IPS-18c (cell line): ENCODE data around the gene CRISPLD2.

ENCODE experiments used
- H3K4me3 ChIP-seq: 2 replicates; pipeline ENCODE4 v1.7.0; 2013; ENCODE audit warnings: low read depth, mild to moderate bottlenecking, low read length, moderate library complexity; ENCODE audit not compliant: insufficient read depth
- H3K9me3 ChIP-seq: one replicate; pipeline ENCODE4 v1.6.1; 2013; ENCODE audit warnings: mild to moderate bottlenecking, low read length, moderate library complexity; ENCODE audit not compliant: control insufficient read depth, insufficient read depth

Gene CRISPLD2

GRCh38 chr16:84817206-84817605 is 2.6 kb upstream of the CRISPLD2 start:
- H3K4me3 ChIP-seq: no peak overlapping the region
- no peaks in the 10 kb centered on the region for H3K9me3 ChIP-seq

DNA sequence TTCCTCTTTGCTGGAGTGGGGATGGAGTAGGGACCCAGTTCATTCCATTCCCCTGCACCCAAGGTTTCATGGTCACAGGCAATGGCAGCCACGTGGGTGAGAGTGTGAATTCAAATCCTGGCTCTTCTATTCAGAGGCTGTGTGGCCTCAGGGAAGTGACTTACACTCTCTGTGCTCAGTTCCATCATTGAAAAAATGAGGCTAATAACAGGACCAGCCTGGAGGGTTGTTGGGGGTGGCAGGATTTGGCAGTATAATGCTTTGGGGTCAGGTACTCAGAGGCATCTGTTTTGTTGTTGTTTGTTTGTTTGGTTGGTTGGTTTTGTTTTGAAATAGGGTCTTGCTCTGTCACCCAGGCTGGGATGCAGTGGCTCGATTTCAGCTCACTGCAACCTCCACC is 2.2 kb upstream of the CRISPLD2 start:
- H3K4me3 ChIP-seq: no peak overlapping the region
- no peaks in the 10 kb centered on the region for H3K9me3 ChIP-seq

- Histone ChIP-seq H3K9me3 (no peaks in the 10 kb centered on the region), H3K4me3 (no peak overlapping the region)
These were observed 1.7 kb upstream of the CRISPLD2 start for GRCh38 chr16:84818133-84818532.

DNA sequence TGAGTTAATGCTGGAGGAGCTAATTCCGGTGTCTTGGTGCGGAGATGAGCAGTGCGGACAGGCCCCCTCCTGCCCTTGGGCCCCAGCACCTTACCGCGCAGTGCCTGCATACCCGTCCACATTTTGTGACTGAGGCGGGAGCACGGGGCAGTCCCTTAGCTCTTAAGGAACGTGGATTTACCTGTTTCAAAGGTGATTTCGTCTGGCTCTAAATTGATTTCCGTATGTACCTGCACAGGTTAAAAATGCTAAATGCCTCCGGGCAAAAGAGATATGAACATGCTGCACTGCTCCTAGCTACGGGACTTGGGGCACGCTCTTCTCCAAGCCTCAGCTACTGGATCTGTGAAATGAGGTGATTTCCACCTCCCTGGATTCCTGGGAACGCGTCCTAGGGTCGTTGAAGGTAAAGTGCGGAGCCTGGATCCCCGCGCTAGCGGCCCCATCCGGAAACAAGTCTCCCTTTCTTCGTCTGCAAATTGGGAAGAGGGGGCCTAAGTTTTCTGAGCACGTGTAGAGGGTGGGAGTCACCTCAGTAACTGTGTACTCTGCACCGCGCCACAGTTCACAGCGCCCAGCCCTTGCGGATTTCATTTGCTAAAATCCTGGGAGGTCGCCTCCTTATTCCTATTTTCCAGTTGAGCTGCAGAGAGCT is 669 bp upstream of the CRISPLD2 start:
- no peaks in the 10 kb centered on the region for H3K9me3 ChIP-seq
- peak overlapping the region; percentile 38; the same call in 1 of the 2 replicates for H3K4me3 ChIP-seq

GRCh38 chr16:84820305-84820684 is 510 bp downstream of the CRISPLD2 start:
- Histone ChIP-seq H3K9me3 (no peaks in the 10 kb centered on the region), H3K4me3 (no peak overlapping the region)

DNA sequence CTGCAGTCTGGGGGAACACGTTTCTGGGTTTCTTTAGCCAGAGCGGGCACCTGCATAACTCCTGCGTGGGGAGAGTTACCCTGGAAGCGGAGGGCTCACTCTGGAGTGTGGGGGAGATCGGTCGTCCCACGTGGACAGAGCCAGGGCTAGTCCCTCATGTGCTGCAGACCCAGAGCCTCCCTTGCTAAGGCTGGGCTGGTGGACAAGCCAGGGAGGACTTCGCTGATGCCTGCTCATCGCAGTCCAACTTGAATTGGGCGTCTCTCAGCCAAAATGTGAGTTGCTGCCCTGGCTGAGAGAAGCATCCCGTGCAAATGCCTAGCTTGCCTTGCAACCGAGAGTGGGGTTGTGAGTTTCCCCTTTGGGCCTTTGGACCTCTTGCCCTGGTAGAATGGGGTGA is 986 bp downstream of the CRISPLD2 start:
- Histone ChIP-seq H3K4me3 (no peak overlapping the region), H3K9me3 (no peaks in the 10 kb centered on the region)

DNA sequence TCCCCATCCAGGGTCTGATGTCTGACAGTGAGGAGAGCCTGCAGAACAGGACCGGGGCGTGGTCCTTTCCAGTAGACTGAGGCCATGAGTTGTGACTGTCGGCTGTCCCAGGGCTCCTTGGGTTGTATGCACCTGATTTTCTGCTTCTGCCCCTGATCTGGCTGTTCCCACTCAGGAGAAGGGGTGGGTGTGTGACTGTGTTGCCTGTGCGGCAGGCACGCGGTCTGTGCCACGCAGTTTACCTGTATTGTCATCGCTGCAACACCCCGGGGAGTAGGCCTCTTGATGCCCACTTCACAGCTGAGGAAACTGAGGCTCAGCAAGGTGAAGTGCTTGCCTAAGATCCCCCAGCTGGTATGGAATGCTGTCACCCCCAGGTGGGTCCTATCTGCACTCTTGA is 1.4 kb downstream of the CRISPLD2 start:
- Histone ChIP-seq H3K9me3 (no peaks in the 10 kb centered on the region), H3K4me3 (no peak overlapping the region)

DNA sequence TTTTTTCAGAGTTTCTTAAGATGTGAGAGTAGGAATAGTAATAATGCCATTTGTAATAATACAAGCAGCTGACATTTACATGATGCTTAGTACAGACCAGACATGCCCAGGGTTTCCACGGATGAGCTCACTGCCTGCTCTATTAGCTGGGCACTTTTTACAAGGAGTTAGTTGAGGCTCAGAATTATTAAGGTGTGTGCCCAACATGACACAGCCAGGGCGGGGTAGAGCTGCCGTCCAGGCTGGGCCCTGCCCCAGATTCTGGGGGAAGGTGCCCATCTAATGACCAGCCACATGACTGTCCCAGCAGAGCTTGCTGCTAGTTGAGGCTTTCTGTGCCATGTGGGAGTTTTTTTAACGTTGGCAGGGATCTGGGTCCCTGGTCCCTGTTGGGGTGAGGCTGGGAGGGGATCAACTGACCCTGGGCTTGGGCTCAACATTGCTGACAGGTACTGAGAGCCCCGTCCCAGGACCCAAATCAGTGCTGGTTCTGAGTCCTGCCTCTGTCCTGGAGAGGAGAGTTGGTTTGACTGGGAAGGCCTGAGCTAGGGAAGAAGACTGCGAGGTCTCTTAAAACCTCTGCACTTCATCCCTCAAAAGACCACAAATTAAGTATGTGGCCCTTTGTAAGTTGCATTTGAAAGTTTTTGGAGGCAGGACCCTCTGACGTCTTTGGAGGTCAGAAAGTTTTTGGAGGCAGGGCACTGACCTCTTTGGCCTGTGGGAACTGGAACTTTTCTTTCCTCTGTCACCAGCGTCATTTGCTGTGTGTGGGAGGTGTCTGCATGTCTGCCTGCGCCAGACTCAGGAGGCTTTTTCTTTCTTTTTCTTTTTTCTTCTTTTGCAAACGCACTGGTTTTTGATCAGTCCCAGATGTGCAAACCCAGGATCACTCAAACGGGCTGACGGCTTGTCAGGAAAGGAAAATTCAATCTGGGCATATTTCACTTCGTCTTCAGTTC is 2.2 kb downstream of the CRISPLD2 start:
- Histone ChIP-seq H3K9me3 (no peaks in the 10 kb centered on the region), H3K4me3 (no peak overlapping the region)

- Histone ChIP-seq H3K9me3 (no peaks in the 10 kb centered on the region), H3K4me3 (no peak overlapping the region)
These were observed 3.2 kb downstream of the CRISPLD2 start for GRCh38 chr16:84822990-84823389.

GRCh38 chr16:84823484-84823883 is 3.7 kb downstream of the CRISPLD2 start:
- Histone ChIP-seq H3K9me3 (no peaks in the 10 kb centered on the region), H3K4me3 (no peak overlapping the region)

- H3K9me3 ChIP-seq: no peaks in the 10 kb centered on the region
- H3K4me3 ChIP-seq: no peak overlapping the region
These were observed 4.1 kb downstream of the CRISPLD2 start for GRCh38 chr16:84823926-84824325.

DNA sequence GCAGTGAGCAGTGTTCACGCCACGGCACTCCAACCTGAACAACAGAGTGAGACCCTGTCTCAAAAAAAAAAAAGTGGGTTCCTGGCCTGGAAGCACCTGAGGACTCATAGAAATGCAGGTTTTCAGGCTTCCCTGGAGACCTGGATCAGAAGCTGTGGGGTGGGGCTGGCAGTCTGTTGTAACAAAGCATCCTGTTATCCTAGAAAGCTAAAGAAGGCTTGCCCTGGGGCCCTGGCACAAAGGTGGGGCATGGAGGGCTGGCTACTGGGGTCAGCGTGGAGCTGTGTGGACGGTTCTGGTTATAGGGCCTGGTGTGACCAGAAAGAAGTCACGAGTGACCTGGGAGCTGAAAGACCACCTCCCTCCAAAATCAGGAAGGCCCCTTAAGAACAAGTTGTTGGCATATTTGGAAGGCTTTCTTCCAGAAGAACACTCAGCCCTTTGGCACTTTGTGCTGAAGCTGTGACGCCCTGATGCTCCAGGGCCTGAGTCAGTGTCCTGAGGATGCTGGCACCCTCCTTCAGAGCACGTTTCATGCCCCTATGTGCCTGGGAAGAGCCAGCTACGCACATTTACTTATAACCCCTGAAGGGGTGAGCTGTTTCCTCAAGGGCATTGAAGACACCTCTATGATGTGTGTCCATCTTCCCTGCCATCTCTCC is 6.2 kb downstream of the CRISPLD2 start:
- H3K9me3 ChIP-seq: no peaks in the 10 kb centered on the region
- no peak overlapping the region for H3K4me3 ChIP-seq

GRCh38 chr16:84826558-84826941 is 6.8 kb downstream of the CRISPLD2 start:
- no peaks in the 10 kb centered on the region for H3K9me3 ChIP-seq
- H3K4me3 ChIP-seq: no peak overlapping the region

GRCh38 chr16:84827131-84827574 is 7.4 kb downstream of the CRISPLD2 start:
- no peaks in the 10 kb centered on the region for H3K9me3 ChIP-seq
- H3K4me3 ChIP-seq: no peak overlapping the region

- Histone ChIP-seq H3K4me3 (no peak overlapping the region), H3K9me3 (no peaks in the 10 kb centered on the region)
These were observed 8.1 kb downstream of the CRISPLD2 start for GRCh38 chr16:84827897-84828296.

- Histone ChIP-seq H3K4me3 (no peak overlapping the region), H3K9me3 (no peaks in the 10 kb centered on the region)
These were observed 8.5 kb downstream of the CRISPLD2 start for GRCh38 chr16:84828322-84828721.

DNA sequence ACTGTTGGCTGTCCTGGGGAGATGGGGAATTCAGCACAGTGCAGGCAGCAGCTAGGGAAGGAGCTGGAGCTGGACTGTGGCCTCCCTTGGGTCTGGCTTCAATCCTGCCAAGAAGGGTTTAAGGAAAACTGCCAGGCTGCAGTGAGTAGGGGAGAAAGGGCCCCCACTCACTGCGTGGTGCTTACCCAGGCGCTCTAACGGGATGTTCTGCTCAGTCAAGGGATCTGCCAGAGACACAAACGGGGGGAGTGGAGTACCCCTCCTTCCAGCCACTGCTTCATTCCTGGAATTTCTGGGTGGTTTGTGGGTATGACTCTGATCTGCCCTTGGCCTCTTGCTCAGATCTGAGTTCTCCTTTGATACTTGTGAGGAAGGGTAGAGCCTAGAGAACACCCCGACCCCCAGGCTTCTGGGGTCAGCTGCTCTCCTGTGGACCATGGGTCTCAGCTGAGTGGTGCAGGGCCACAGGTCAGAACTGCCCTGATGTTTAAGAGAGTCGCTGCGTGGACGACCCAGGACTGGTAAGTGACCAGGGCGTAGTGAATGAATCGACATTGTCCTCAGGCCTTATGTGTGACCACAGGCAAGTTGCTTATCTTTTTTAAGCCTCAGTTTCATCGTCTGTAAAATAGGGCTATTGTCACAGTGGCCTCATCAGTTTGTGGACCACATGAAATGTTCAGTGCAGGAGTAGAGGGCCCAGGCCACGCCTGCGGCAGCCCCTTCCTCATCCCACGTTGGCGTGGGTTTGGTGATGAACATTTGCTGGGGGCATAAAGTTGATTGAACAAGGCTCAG is 9.6 kb downstream of the CRISPLD2 start:
- H3K4me3 ChIP-seq: no peak overlapping the region
- H3K9me3 ChIP-seq: no peaks in the 10 kb centered on the region
